Calu3 (cell line): ENCODE results near the gene FYN. TPM values are rescaled to one million over a fixed set of nuclear protein-coding genes. Genes with fewer than 3 reads are reported as not detected.

Source experiments
- BruUV-seq: library from RNA; stranded (reverse); fragments of 400-500 nt; replicated peaks from 2 replicates; lab custom pipeline; 2021; lab: Mats Ljungman, UMichigan
- CTCF ChIA-PET: fragments of 300-600 bp; sonication (Branson Sonifier 250); formaldehyde crosslinking; loops from one replicate; lab custom pipeline; 2022; ENCODE audit warnings: antibody characterized with exemption; lab: Charles Lee
- DNase-seq: peaks from one replicate; pipeline ENCODE4 v3.0.0; 2022
- H3K27ac Mint-ChIP-seq: one replicate; pipeline ENCODE4 v1.8.0; 2022; ENCODE audit warnings: mixed read lengths; ENCODE audit not compliant: unreplicated experiment
- H3K27me3 Mint-ChIP-seq: one replicate; pipeline ENCODE4 v1.8.0; 2022; ENCODE audit warnings: mixed read lengths; ENCODE audit not compliant: unreplicated experiment
- H3K36me3 Mint-ChIP-seq: one replicate; pipeline ENCODE4 v1.8.0; 2022; ENCODE audit warnings: mild to moderate bottlenecking, moderate library complexity, mixed read lengths; ENCODE audit not compliant: insufficient read depth, unreplicated experiment
- H3K4me1 Mint-ChIP-seq: one replicate; pipeline ENCODE4 v1.8.0; 2022; ENCODE audit warnings: mild to moderate bottlenecking, low read depth, mixed read lengths; ENCODE audit not compliant: unreplicated experiment
- H3K4me3 Mint-ChIP-seq: one replicate; pipeline ENCODE4 v1.8.0; 2022; ENCODE audit warnings: mild to moderate bottlenecking, low read depth, moderate library complexity, mixed read lengths; ENCODE audit not compliant: unreplicated experiment
- H3K9me3 Mint-ChIP-seq: one replicate; pipeline ENCODE4 v1.8.0; 2022; ENCODE audit warnings: low read depth, mixed read lengths; ENCODE audit not compliant: unreplicated experiment
- intact Hi-C: fragments of 100-400 bp; cut with micrococcal nuclease; formaldehyde crosslinking; loops from one replicate; pipeline ENCODE4 v1.10.0; 2022; ENCODE audit not compliant: unreplicated experiment
- total RNA-seq: library from RNA; stranded (reverse); gene quantifications from 2 replicates; pipeline ENCODE4 v1.2.3, GENCODE V29; 2022
- TF ChIP-seq, protein P1 (sequence below): fragments of 200-600 bp; IDR thresholded peaks from one replicate; pipeline ENCODE4 v1.8.0; 2022; ENCODE audit warnings: antibody characterized with exemption; ENCODE audit not compliant: unreplicated experiment

Gene FYN
- total RNA-seq, 1 experiment from 2014 or later = 61.0 TPM

DNA sequence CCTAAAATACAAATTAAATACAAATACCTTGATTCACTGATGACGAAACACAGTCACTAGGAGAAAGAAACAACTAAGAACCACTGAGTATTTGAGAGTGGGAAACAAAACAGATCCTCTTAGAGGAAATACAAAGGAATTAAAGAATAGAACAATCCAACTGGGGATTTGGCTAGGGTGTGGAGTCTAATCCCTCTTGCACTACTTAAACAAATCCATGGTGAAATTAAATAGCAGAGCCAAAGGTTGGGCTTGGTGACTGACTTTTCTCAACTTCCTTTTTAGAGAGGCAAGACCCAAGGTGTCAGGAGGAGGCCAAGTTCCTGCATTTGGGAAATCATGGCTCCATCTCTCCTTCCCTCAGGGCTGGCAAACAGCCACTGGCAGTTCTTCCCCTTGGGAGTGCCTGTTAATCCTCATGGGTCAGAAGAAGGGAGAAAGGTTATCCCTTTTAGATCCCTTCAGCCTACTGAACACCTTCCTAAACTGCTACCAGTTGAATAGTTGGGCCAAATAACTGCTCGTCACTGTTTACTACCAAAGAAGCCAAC lies 166.3 kb downstream of the FYN start:
- Mint-ChIP-seq H3K27ac (no peak overlapping the region), H3K4me1 (peaks cover 9% of the 10 kb centered on the region), H3K27me3 (no peaks in the 10 kb centered on the region), H3K36me3 (no peaks in the 10 kb centered on the region), H3K4me3 (no peak overlapping the region), H3K9me3 (no peaks in the 10 kb centered on the region)
- CTCF ChIA-PET = no interaction called here
- intact Hi-C loops = no loop called here
- TF ChIP-seq, protein P1, sequence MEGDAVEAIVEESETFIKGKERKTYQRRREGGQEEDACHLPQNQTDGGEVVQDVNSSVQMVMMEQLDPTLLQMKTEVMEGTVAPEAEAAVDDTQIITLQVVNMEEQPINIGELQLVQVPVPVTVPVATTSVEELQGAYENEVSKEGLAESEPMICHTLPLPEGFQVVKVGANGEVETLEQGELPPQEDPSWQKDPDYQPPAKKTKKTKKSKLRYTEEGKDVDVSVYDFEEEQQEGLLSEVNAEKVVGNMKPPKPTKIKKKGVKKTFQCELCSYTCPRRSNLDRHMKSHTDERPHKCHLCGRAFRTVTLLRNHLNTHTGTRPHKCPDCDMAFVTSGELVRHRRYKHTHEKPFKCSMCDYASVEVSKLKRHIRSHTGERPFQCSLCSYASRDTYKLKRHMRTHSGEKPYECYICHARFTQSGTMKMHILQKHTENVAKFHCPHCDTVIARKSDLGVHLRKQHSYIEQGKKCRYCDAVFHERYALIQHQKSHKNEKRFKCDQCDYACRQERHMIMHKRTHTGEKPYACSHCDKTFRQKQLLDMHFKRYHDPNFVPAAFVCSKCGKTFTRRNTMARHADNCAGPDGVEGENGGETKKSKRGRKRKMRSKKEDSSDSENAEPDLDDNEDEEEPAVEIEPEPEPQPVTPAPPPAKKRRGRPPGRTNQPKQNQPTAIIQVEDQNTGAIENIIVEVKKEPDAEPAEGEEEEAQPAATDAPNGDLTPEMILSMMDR = no peak
- no peak for DNase-seq
- BruUV-seq = no TSS peak

GRCh38 chr6:111703723-111704122 lies 169.5 kb downstream of the FYN start:
- CTCF ChIA-PET = interaction anchor here (0.6 kb wide), 1 partner anchor 112 kb away, joined by 3 read pairs; no protein-coding TSS in a partner anchor
- TF ChIP-seq, protein P1 = no peak
- H3K27ac Mint-ChIP-seq = no peak overlapping the region
- no peaks in the 10 kb centered on the region for H3K27me3 Mint-ChIP-seq
- intact Hi-C loops = no loop called here
- no peak for DNase-seq
- no peak overlapping the region for H3K4me3 Mint-ChIP-seq
- no TSS peak for BruUV-seq
- no peaks in the 10 kb centered on the region for H3K36me3 Mint-ChIP-seq
- no peaks in the 10 kb centered on the region for H3K9me3 Mint-ChIP-seq
- H3K4me1 Mint-ChIP-seq = no peaks in the 10 kb centered on the region

DNA sequence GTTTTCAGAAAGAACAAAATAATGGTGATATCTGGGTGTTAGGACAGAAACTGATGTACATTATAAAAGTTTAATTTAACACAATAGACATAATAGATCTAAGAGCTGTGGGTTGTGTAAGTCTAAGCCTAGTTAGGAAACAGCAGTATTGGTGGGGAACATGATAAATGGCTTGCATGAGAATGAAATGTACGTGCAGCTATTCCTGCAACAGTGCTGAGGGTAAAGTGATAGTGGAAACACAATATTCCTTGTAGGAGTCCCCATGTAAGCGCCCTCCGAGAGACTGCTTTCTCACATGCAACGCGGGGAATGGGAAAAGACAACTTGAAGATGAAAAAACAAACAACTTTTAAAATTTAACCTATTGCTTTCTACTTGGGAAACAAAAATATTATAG lies 171.0 kb downstream of the FYN start:
- Mint-ChIP-seq H3K27me3 (no peaks in the 10 kb centered on the region), H3K9me3 (no peaks in the 10 kb centered on the region), H3K4me1 (no peaks in the 10 kb centered on the region), H3K36me3 (no peaks in the 10 kb centered on the region), H3K27ac (no peak overlapping the region), H3K4me3 (no peak overlapping the region)
- TF ChIP-seq, protein P1 = no peak
- DNase-seq = no peak
- CTCF ChIA-PET = no interaction called here
- intact Hi-C loops = no loop called here
- BruUV-seq = no TSS peak

DNA sequence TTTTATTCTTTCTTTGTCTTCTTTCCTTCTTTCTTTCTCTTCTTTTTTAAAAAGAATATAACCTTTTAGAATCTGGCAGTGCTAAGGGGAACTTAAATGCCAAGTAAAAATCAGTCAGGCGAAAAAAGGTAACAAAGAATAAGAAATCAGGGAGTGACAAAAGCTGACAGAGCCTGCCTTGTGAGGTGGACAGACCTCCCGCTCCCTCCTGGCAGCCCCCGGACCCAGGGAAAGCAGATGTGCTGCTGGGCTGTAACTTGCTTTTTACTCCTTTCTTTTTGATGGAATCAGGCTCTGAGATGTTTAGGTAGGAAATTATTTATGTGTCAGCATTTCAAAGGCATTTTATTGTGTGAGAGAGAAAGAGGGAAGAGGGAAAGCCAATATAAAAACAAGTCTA lies 172.1 kb downstream of the FYN start:
- DNase-seq = no peak
- H3K4me3 Mint-ChIP-seq = no peak overlapping the region
- H3K4me1 Mint-ChIP-seq = no peaks in the 10 kb centered on the region
- BruUV-seq = no TSS peak
- CTCF ChIA-PET = no interaction called here
- H3K9me3 Mint-ChIP-seq = no peaks in the 10 kb centered on the region
- no peaks in the 10 kb centered on the region for H3K36me3 Mint-ChIP-seq
- H3K27ac Mint-ChIP-seq = no peak overlapping the region
- TF ChIP-seq, protein P1 = no peak
- H3K27me3 Mint-ChIP-seq = no peaks in the 10 kb centered on the region
- intact Hi-C loops = no loop called here
